K562 (cell line): Measurements from ENCODE around the gene GGT5. TPM values are rescaled to one million over a fixed set of nuclear protein-coding genes. Genes with fewer than 3 reads are reported as not detected.

Experiments
- ARHGAP35 ChIP-seq: fragments of 450-650 bp; IDR thresholded peaks from 2 replicates; pipeline ENCODE4 v1.6.1; 2018; ENCODE audit not compliant: partially characterized antibody
- ARID2 ChIP-seq: fragments of 450-650 bp; IDR thresholded peaks from 2 replicates; pipeline ENCODE4 v1.6.1; 2017; ENCODE audit warnings: antibody characterized with exemption, mild to moderate bottlenecking
- ARNT ChIP-seq, 2 experiments: fragments of 450-650 bp; IDR thresholded peaks; 2 replicates each; pipeline ENCODE4 v1.6.1; 2016; ENCODE audit warnings: mild to moderate bottlenecking in 1 of 2
- FOXM1 ChIP-seq, 2 experiments: fragments of 450-650 bp in 1 of 2; sonication (generic) in 1 of 2; formaldehyde crosslinking in 1 of 2; IDR thresholded peaks; 2 replicates each; pipeline versions ENCODE4 v1.6.1 to v1.9.0; 2017 to 2022; ENCODE audit warnings: low read depth in 2 of 2, mild to moderate bottlenecking in 2 of 2, missing genetic modification reagents in 1 of 2, moderate library complexity in 1 of 2
- ILF3 ChIP-seq: fragments of 450-650 bp; IDR thresholded peaks from 2 replicates; pipeline ENCODE4 v1.6.1; 2018; ENCODE audit warnings: antibody characterized with exemption, mild to moderate bottlenecking, moderate library complexity, borderline replicate concordance
- MCM2 ChIP-seq: fragments of 450-650 bp; IDR thresholded peaks from 2 replicates; pipeline ENCODE4 v1.6.1; 2017; ENCODE audit warnings: low read depth, mild to moderate bottlenecking
- MCM5 ChIP-seq: fragments of 450-650 bp; IDR thresholded peaks from 2 replicates; pipeline ENCODE4 v1.6.1; 2016; ENCODE audit warnings: low read depth
- NCOA1 ChIP-seq: fragments of 450-650 bp; IDR thresholded peaks from 2 replicates; pipeline ENCODE4 v1.6.1; 2016; ENCODE audit warnings: low read depth
- POLR2AphosphoS5 ChIP-seq: IDR thresholded peaks from 2 replicates; pipeline ENCODE4 v1.6.1; 2011; ENCODE audit warnings: mild to moderate bottlenecking, low read depth, low read length, moderate library complexity; ENCODE audit not compliant: control insufficient read depth, insufficient read depth
- RAD51 ChIP-seq: fragments of 450-650 bp; IDR thresholded peaks from 2 replicates; pipeline ENCODE4 v1.7.1; 2016; ENCODE audit warnings: low read depth, mild to moderate bottlenecking, borderline replicate concordance
- SMC3 ChIP-seq: conservative IDR thresholded peaks from 2 replicates; pipeline ENCODE4 v1.6.1; 2011; ENCODE audit warnings: low read depth, low read length, improper control_type of control experiment; ENCODE audit not compliant: insufficient read depth
- SNRNP70 ChIP-seq: fragments of 200-400 bp; formaldehyde crosslinking; optimal IDR thresholded peaks from 2 replicates; pipeline ENCODE3; 2017; ENCODE audit warnings: low read depth, low read length
- TFAP4 ChIP-seq: sonication (generic); formaldehyde crosslinking; IDR thresholded peaks from 2 replicates; pipeline ENCODE4 v1.8.0; 2022; ENCODE audit warnings: missing genetic modification reagents, mild to moderate bottlenecking, moderate library complexity, borderline replicate concordance
- USF1 ChIP-seq: sonication (generic); formaldehyde crosslinking; IDR thresholded peaks from 2 replicates; pipeline ENCODE4 v1.9.0; 2022; ENCODE audit warnings: mild to moderate bottlenecking, missing genetic modification reagents
- ZC3H8 ChIP-seq: fragments of 450-650 bp; IDR thresholded peaks from 2 replicates; pipeline ENCODE4 v1.6.1; 2017
- ZFX ChIP-seq: sonication (generic); formaldehyde crosslinking; IDR thresholded peaks from 2 replicates; pipeline ENCODE4 v1.8.0; 2022; ENCODE audit warnings: mild to moderate bottlenecking, missing genetic modification reagents, moderate library complexity
- ZKSCAN1 ChIP-seq: fragments of 150-350 bp; IDR thresholded peaks from 2 replicates; pipeline ENCODE4 v1.6.1; 2016; ENCODE audit warnings: low read depth, low read length
- ZNF12 ChIP-seq: sonication (generic); formaldehyde crosslinking; IDR thresholded peaks from 2 replicates; pipeline ENCODE4 v1.4.0; 2020; ENCODE audit warnings: mild to moderate bottlenecking, missing genetic modification reagents
- ZNF57 ChIP-seq: fragments of 450-650 bp; formaldehyde crosslinking; IDR thresholded peaks from 2 replicates; pipeline ENCODE4 v1.4.0; 2020; ENCODE audit warnings: mild to moderate bottlenecking, moderate library complexity
- polyA plus RNA-seq, 8 experiments: library from polyadenylated mRNA; depleted of rRNA in 4 of 8; stranded (reverse) in 5 of 8; unstranded in 3 of 8; fragments of >200 nt; fragmentation: Nextera tagmentation in 2 of 8; fragmentation: Illumina TruSeq in 1 of 8; extraction: Ambion mirVana in 2 of 8; extraction: Trizol in 1 of 8; gene quantifications; 2 replicates each; pipeline versions ENCODE4 v1.2.1 to v1.2.3, GENCODE V29; 2011 to 2014; ENCODE audit warnings: inconsistent platforms in 1 of 8, missing spikeins in 1 of 8
- total RNA-seq, 7 experiments: library from RNA; depleted of rRNA in 6 of 7; stranded (reverse); fragments of >200 nt in 6 of 7; fragmentation: Illumina TruSeq in 2 of 7; extraction: Trizol in 2 of 7; gene quantifications; 2 replicates each; pipeline versions ENCODE4 v1.2.1 to v1.2.3, GENCODE V29; 2011 to 2021; ENCODE audit warnings: low replicate concordance in 1 of 7
- TF ChIP-seq, protein P1 (sequence below): fragments of 450-650 bp; formaldehyde crosslinking; IDR thresholded peaks from 2 replicates; pipeline ENCODE4 v1.4.0; 2020; ENCODE audit warnings: mild to moderate bottlenecking, mixed read lengths
- TF ChIP-seq, protein P2 (sequence below): fragments of 200-800 bp; sonication (Bioruptor generic); IDR thresholded peaks from 2 replicates; pipeline ENCODE4 v1.6.1; 2016; ENCODE audit warnings: missing genetic modification characterization, missing compliant biosample characterization

GGT5 gene
- total and polyA plus RNA-seq, 9 of the 15 experiments (the other 6 are each of a cell fraction or from before 2014, with no cell fraction given): 0.07 to 0.69 (median 0.18) TPM; not detected in 4

GRCh38 chr22:24230911-24231656 lies 13.8 kb downstream of the GGT5 start (continued):
- TF ChIP-seq ZFX (CRISPR knock-in tag) (no peak), MCM5 (no peak), POLR2AphosphoS5 (no peak), ILF3 (no peak), NCOA1 (no peak), ZC3H8 (no peak), ZNF12 (no peak), SMC3 (0 out of 2 replicates have a peak, but pooled peaks have one; percentile 3), MCM2 (no peak), ARNT (IDR thresholded peaks at IDR 0.05) (no peak), ARID2 (no peak), RAD51 (no peak), ARHGAP35 (no peak), FOXM1 (IDR thresholded peaks at IDR 0.05; ENCODE audit: low read depth) (no peak), FOXM1 (CRISPR knock-in tag; IDR thresholded peaks at IDR 0.05; ENCODE audit: low read depth) (no peak), SNRNP70 (no peak), USF1 (CRISPR knock-in tag) (no peak), ZNF57 (CRISPR knock-in tag) (no peak), ZKSCAN1 (no peak), TFAP4 (no peak)
- TF ChIP-seq, protein P1, sequence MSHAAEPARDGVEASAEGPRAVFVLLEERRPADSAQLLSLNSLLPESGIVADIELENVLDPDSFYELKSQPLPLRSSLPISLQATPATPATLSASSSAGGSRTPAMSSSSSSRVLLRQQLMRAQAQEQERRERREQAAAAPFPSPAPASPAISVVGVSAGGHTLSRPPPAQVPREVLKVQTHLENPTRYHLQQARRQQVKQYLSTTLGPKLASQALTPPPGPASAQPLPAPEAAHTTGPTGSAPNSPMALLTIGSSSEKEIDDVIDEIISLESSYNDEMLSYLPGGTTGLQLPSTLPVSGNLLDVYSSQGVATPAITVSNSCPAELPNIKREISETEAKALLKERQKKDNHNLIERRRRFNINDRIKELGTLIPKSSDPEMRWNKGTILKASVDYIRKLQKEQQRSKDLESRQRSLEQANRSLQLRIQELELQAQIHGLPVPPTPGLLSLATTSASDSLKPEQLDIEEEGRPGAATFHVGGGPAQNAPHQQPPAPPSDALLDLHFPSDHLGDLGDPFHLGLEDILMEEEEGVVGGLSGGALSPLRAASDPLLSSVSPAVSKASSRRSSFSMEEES (CRISPR knock-in tag): no peak
- TF ChIP-seq, protein P2, sequence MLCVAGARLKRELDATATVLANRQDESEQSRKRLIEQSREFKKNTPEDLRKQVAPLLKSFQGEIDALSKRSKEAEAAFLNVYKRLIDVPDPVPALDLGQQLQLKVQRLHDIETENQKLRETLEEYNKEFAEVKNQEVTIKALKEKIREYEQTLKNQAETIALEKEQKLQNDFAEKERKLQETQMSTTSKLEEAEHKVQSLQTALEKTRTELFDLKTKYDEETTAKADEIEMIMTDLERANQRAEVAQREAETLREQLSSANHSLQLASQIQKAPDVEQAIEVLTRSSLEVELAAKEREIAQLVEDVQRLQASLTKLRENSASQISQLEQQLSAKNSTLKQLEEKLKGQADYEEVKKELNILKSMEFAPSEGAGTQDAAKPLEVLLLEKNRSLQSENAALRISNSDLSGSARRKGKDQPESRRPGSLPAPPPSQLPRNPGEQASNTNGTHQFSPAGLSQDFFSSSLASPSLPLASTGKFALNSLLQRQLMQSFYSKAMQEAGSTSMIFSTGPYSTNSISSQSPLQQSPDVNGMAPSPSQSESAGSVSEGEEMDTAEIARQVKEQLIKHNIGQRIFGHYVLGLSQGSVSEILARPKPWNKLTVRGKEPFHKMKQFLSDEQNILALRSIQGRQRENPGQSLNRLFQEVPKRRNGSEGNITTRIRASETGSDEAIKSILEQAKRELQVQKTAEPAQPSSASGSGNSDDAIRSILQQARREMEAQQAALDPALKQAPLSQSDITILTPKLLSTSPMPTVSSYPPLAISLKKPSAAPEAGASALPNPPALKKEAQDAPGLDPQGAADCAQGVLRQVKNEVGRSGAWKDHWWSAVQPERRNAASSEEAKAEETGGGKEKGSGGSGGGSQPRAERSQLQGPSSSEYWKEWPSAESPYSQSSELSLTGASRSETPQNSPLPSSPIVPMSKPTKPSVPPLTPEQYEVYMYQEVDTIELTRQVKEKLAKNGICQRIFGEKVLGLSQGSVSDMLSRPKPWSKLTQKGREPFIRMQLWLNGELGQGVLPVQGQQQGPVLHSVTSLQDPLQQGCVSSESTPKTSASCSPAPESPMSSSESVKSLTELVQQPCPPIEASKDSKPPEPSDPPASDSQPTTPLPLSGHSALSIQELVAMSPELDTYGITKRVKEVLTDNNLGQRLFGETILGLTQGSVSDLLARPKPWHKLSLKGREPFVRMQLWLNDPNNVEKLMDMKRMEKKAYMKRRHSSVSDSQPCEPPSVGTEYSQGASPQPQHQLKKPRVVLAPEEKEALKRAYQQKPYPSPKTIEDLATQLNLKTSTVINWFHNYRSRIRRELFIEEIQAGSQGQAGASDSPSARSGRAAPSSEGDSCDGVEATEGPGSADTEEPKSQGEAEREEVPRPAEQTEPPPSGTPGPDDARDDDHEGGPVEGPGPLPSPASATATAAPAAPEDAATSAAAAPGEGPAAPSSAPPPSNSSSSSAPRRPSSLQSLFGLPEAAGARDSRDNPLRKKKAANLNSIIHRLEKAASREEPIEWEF: no peak
